Lower leg skin (tissue), 3 donors: Measurements from ENCODE around the gene CCNQ.

Experiments
- CTCF ChIP-seq, 3 donors: fragments of 450-650 bp; IDR thresholded peaks; one replicate each; pipeline ENCODE4 v1.5.1; 2016; ENCODE audit warnings: antibody characterized with exemption in 3 of 3, mild to moderate bottlenecking in 3 of 3, moderate library complexity in 2 of 3
- POLR2A ChIP-seq, 2 donors: fragments of 450-650 bp; IDR thresholded peaks; one replicate each; pipeline ENCODE4 v1.6.1; 2016 to 2017; ENCODE audit warnings: antibody characterized with exemption in 2 of 2, mild to moderate bottlenecking in 1 of 2, moderate library complexity in 1 of 2

- TF ChIP-seq POLR2A (IDR thresholded peaks at IDR 0.05) (no peak), CTCF (IDR thresholded peaks at IDR 0.05) (no peak)
These were observed 43.2 kb upstream of the CCNQ start for GRCh38 chrX:153642051-153642654.
